Measurements from ENCODE around the gene B4GALT5.

DNA sequence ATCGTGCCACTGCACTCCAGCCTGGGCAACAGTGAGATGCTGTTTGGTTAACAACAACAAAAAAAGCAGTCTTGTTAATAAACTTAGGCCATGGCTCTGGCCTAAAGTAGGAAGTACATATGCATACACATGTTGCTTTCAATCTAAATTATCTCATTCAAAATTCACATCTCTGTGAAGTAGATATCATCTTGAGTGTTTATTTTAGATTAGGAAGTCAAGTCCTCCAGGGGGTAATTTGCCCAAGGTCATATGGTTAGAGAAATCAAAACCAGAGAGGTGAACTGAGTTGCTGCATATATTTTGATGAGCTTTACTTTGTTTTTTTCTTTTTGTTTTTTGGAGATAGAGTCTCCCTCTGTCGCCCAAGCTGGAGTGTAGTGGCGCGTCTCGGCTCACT is 52.8 kb downstream of the B4GALT5 start:
- TF ChIP-seq EZH2 (IDR thresholded peaks at IDR 0.05), result no peak
- TF ChIP-seq POLR2AphosphoS5 (IDR thresholded peaks at IDR 0.05; ENCODE audit: borderline replicate concordance, low read depth, low read length), result no peak
- TF ChIP-seq FOXP2 (optimal IDR thresholded peaks at IDR 0.05; ENCODE audit: control extremely low read depth, extremely low read length, insufficient read depth), result no peak
